Heart right ventricle (tissue), 16 donors: ENCODE measurements around the gene MAML2. TPM values are rescaled to one million over a fixed set of nuclear protein-coding genes. Genes with fewer than 3 reads are reported as not detected.

Experiments
- ATAC-seq, 8 donors: fragments of 200-7000 bp; cut with Tn5 transposase; one replicate each; pipeline ENCODE4 v1.9.1; 2020; ENCODE audit warnings: mild to moderate bottlenecking in 8 of 8, moderate library complexity in 8 of 8, moderate number of reproducible peaks in 1 of 8
- DNase-seq, 2 donors: peaks; one replicate each; pipeline ENCODE4 v3.0.0-alpha.2; 2020
- H3K27ac ChIP-seq, 10 donors: fragments of 200-600 bp; sonication (generic) in 2 of 10; one replicate each; pipeline versions ENCODE4 v1.5.0 to v1.8.0; 2020 to 2022; ENCODE audit warnings: mild to moderate bottlenecking in 3 of 10
- H3K27me3 ChIP-seq, 7 donors: fragments of 200-600 bp; one replicate each; pipeline ENCODE4 v1.8.0; 2021 to 2022; ENCODE audit warnings: mild to moderate bottlenecking in 2 of 7
- H3K36me3 ChIP-seq, 9 donors: fragments of 200-600 bp; sonication (generic) in 1 of 9; one replicate each; pipeline versions ENCODE4 v1.5.0 to v1.8.0; 2020 to 2022; ENCODE audit warnings: mild to moderate bottlenecking in 2 of 9
- H3K4me1 ChIP-seq, 9 donors: fragments of 200-600 bp; sonication (generic) in 1 of 9; one replicate each; pipeline versions ENCODE4 v1.5.0 to v1.8.0; 2020 to 2022; ENCODE audit warnings: mild to moderate bottlenecking in 4 of 9
- H3K4me3 ChIP-seq, 10 donors: fragments of 200-600 bp; sonication (generic) in 2 of 10; one replicate each; pipeline versions ENCODE4 v1.5.0 to v1.8.0; 2020 to 2022; ENCODE audit warnings: mild to moderate bottlenecking in 7 of 10, moderate library complexity in 2 of 10
- H3K9me3 ChIP-seq, 11 donors: fragments of 200-600 bp in 10 of 11; sonication (generic) in 2 of 11; one replicate each; pipeline versions ENCODE4 v1.5.0 to v1.8.0; 2013 to 2022; ENCODE audit warnings: mild to moderate bottlenecking in 2 of 11, control low read depth in 1 of 11, moderate library complexity in 1 of 11
- CTCF ChIP-seq, 9 donors: fragments of 200-600 bp; sonication (generic) in 2 of 9; IDR thresholded peaks; one replicate each; pipeline versions ENCODE4 v1.5.0 to v1.8.0; 2021 to 2022; ENCODE audit warnings: antibody characterized with exemption in 9 of 9, mild to moderate bottlenecking in 5 of 9, moderate library complexity in 1 of 9
- WGBS, 2 donors: extraction: QIAGEN DNeasy Blood & Tissue Kit; methylation state at CpG; one replicate each; pipeline ENCODE4 v1.1.7; 2013; ENCODE audit warnings: inconsistent platforms in 1 of 2; 5-methylcytosine and 5-hydroxymethylcytosine counted together
- intact Hi-C, 10 donors: fragments of 100-400 bp; cut with DNase I; formaldehyde crosslinking; loops; one replicate each; pipeline versions ENCODE4 v1.11.1 to v1.14.2; 2022
- polyA plus RNA-seq, 2 donors: library from polyadenylated mRNA; stranded (reverse); fragments of 200-250 nt; gene quantifications; one replicate each; pipeline ENCODE4 v1.2.3, GENCODE V29; 2013
- total RNA-seq, 10 donors: library from RNA; stranded (reverse); fragmentation: NEBNext Ultra II Directional in 3 of 10; extraction: Animal tissue kit (Norgen Biotek cat#: 25700) in 3 of 10; gene quantifications; one replicate each; pipeline versions ENCODE4 v1.2.1 to v1.2.4, GENCODE V29; 2021 to 2023
- donor health status: Arrhythmogenic right ventricular cardiomyopathy.
- donor health status: ischemic (EF 13 %, LVEDD 7.1; RV severe dilation, severe dysfunction).
- donor health status: healthy with polysubstance abuse.
- donor health status: DM: no; HTN: yes; CAD: no.
- donor health status: DM: no; HTN: no; CAD: no.
- donor health status: ischemic (EF 25% LVEDD 6.9; RV normal size, moderate dysfunction).
- donor health status: ischemic (EF 25% LVEDD 5.7; RV mildly dilated, moderate dysfunction).
- donor health status: healthy.
- donor health status: DM: yes; HTN: yes; CAD: no.
- donor health status: Ischemic cardiomyopathy.
- donor health status: ischemic (EF 35%, LVEDD 5.7; RV mildly dilated, moderate dysfunction).
- donor health status: nonischemic (EF 11% LVEDD 7.7; RV severe dilation, severe dysfunction).
- donor health status: DM: yes; HTN: yes; CAD: no.
- donor health status: PGD.
- donor health status: ischemic (EF 29% LVEDD 5.4; RV normal size, mild dysfunction).
- donor health status: nonischemic (EF 23%, LVEDD 6.1; RV moderate dilation, normal function).

MAML2 gene
- total and polyA plus RNA-seq, 12 donors: 1.3 to 6.1 (median 4.1) TPM

- ATAC-seq: no peak
- 85 to 87% methylated on average over 1 of the region's 1 CpG for WGBS, 2 donors
- Histone ChIP-seq H3K4me1 (peaks cover 13 to 81% (median 52%) of the 10 kb centered on the region in 9 donors), H3K4me3 (no peak overlapping the region), H3K9me3 (no peaks in the 10 kb centered on the region), H3K36me3 (no peaks in the 10 kb centered on the region), H3K27ac (peak overlapping the region in 7 of 10 donors; percentile 3 to 88 (median 84)), H3K27me3 (no peaks in the 10 kb centered on the region)
- no peak for DNase-seq
- intact Hi-C loops: no loop called here
- TF ChIP-seq CTCF (IDR thresholded peaks at IDR 0.05): no peak
Measured at GRCh38 chr11:96158126-96158525, 184.9 kb downstream of the MAML2 start.

- Histone ChIP-seq H3K4me1 (peaks cover 13 to 74% (median 51%) of the 10 kb centered on the region in 9 donors), H3K27me3 (no peaks in the 10 kb centered on the region), H3K4me3 (no peak overlapping the region), H3K36me3 (no peaks in the 10 kb centered on the region), H3K9me3 (no peaks in the 10 kb centered on the region), H3K27ac (peak overlapping the region in 9 of 10 donors; percentile 77 to 88 (median 83))
- no peak for TF ChIP-seq CTCF (IDR thresholded peaks at IDR 0.05)
- intact Hi-C loops: no loop called here
- DNase-seq (no peak), ATAC-seq (no peak)
Measured at GRCh38 chr11:96157517-96157873, 185.5 kb downstream of the MAML2 start.

- Histone ChIP-seq H3K27me3 (no peaks in the 10 kb centered on the region), H3K36me3 (no peaks in the 10 kb centered on the region), H3K9me3 (no peaks in the 10 kb centered on the region), H3K27ac (peak overlapping the region; percentile 77 to 88 (median 84)), H3K4me1 (peaks cover 13 to 63% (median 46%) of the 10 kb centered on the region in 9 donors), H3K4me3 (peak overlapping the region in 6 of 10 donors; percentile 8 to 32 (median 18))
- peak in 1 of 2 donors; percentile 60 for DNase-seq
- TF ChIP-seq CTCF (IDR thresholded peaks at IDR 0.05): no peak
- peak; percentile 71 to 87 (median 79) for ATAC-seq
- intact Hi-C loops: no loop called here
- 30 to 44% methylated on average over 3 of the region's 3 CpGs for WGBS, 2 donors
Measured at GRCh38 chr11:96156379-96156722, 186.6 kb downstream of the MAML2 start.

- H3K27me3 ChIP-seq: no peaks in the 10 kb centered on the region
- H3K4me3 ChIP-seq: peak overlapping the region in 7 of 10 donors; percentile 8 to 32 (median 17)
- DNase-seq (peak; percentile 65 to 91), ATAC-seq (peak; percentile 83 to 93 (median 90))
- WGBS, 2 donors: 39 to 46% methylated on average over 9 of the region's 9 CpGs
- H3K36me3 ChIP-seq: no peaks in the 10 kb centered on the region
- intact Hi-C loops: no loop called here
- H3K4me1 ChIP-seq: peaks cover 13 to 57% (median 44%) of the 10 kb centered on the region in 9 donors
- peak in 8 of 9 donors; percentile 9 to 69 (median 42) for TF ChIP-seq CTCF (IDR thresholded peaks at IDR 0.05)
- H3K27ac ChIP-seq: peak overlapping the region; percentile 77 to 88 (median 84)
- no peaks in the 10 kb centered on the region for H3K9me3 ChIP-seq
Measured at GRCh38 chr11:96155627-96156378, 187.2 kb downstream of the MAML2 start.
